Thymus (tissue), 11 donors: ENCODE results near the gene FRMD4A. TPM values are rescaled to one million over a fixed set of nuclear protein-coding genes. Genes with fewer than 3 reads are reported as not detected.
A peak's percentile ranks its signal among the peaks of the same experiment; 100 is the strongest.

Experiments
- DNase-seq, 9 donors: peaks; one replicate each; pipeline ENCODE4 v3.0.0-alpha.2; 2013; ENCODE audit warnings: low spot score in 9 of 9, low read depth in 6 of 9, missing footprints in 1 of 9
- H3K27ac ChIP-seq, 2 donors: one replicate each; pipeline ENCODE4 v1.5.1; 2013; ENCODE audit warnings: control low read depth in 1 of 2, low read depth in 1 of 2, low read length in 1 of 2, mild to moderate bottlenecking in 1 of 2, moderate library complexity in 1 of 2
- H3K27me3 ChIP-seq, 2 donors: one replicate each; pipeline ENCODE4 v1.5.1; 2013; ENCODE audit warnings: low read length in 1 of 2; ENCODE audit not compliant: control insufficient read depth in 2 of 2, insufficient read depth in 1 of 2
- H3K36me3 ChIP-seq, 2 donors: one replicate each; pipeline ENCODE4 v1.5.1; 2013; ENCODE audit warnings: low read length in 1 of 2, mild to moderate bottlenecking in 1 of 2, moderate library complexity in 1 of 2; ENCODE audit not compliant: control insufficient read depth in 2 of 2, insufficient read depth in 2 of 2
- H3K4me1 ChIP-seq, 2 donors: one replicate each; pipeline ENCODE4 v1.5.1; 2013; ENCODE audit warnings: low read length in 2 of 2; ENCODE audit not compliant: control insufficient read depth in 2 of 2, insufficient read depth in 2 of 2
- H3K4me3 ChIP-seq, 2 donors: one replicate each; pipeline ENCODE4 v1.5.1; 2013; ENCODE audit warnings: low read length in 2 of 2, control low read depth in 1 of 2, mild to moderate bottlenecking in 1 of 2
- H3K9me3 ChIP-seq, 2 donors: one replicate each; pipeline ENCODE4 v1.5.1; 2013; ENCODE audit warnings: low read length in 1 of 2, mild to moderate bottlenecking in 1 of 2; ENCODE audit not compliant: control insufficient read depth in 2 of 2, insufficient read depth in 1 of 2
- WGBS: extraction: QIAGEN DNeasy Blood & Tissue Kit; methylation state at CpG from one replicate; pipeline ENCODE4 v1.1.7; 2013; 5-methylcytosine and 5-hydroxymethylcytosine counted together
- polyA plus RNA-seq: library from polyadenylated mRNA; stranded (reverse); fragments of 200-250 nt; gene quantifications from one replicate; pipeline ENCODE4 v1.2.3, GENCODE V29; 2013
- total RNA-seq: library from RNA; stranded (reverse); fragments of 120-200 nt; gene quantifications from one replicate; pipeline ENCODE4 v1.2.4, GENCODE V29; 2013
- donor health status: healthy.

FRMD4A gene
- total and polyA plus RNA-seq, 2 donors: 13.3 to 16.2 TPM

DNA sequence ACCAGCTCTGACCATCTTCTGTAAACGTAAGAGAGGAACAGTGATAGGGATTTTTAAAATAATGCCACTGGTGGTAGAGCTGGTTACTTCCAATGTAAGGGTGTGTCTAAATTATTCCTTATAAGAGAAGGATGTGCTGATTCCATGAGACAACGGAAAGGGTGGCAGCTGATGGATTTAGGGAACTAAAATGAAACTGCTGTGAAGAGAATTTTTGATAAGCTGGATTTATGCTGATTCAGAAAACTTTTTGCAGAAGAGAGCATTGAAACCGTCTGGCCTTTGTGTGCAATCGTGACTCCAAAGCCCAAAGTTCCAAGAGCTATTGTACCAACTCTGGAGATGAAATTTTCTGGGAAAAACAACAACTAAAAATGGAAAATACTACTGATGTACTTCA is 443.0 kb downstream of the FRMD4A start:
- Histone ChIP-seq H3K27ac (no peak overlapping the region), H3K4me1 (peaks cover 0 to 9% of the 10 kb centered on the region in 2 donors), H3K9me3 (peaks cover 0 to 4% of the 10 kb centered on the region in 2 donors), H3K4me3 (no peak overlapping the region), H3K27me3 (peaks cover 30 to 60% of the 10 kb centered on the region in 2 donors), H3K36me3 (no peaks in the 10 kb centered on the region)
- no peak for DNase-seq
- WGBS: 89% methylated on average over 4 of the region's 4 CpGs

DNA sequence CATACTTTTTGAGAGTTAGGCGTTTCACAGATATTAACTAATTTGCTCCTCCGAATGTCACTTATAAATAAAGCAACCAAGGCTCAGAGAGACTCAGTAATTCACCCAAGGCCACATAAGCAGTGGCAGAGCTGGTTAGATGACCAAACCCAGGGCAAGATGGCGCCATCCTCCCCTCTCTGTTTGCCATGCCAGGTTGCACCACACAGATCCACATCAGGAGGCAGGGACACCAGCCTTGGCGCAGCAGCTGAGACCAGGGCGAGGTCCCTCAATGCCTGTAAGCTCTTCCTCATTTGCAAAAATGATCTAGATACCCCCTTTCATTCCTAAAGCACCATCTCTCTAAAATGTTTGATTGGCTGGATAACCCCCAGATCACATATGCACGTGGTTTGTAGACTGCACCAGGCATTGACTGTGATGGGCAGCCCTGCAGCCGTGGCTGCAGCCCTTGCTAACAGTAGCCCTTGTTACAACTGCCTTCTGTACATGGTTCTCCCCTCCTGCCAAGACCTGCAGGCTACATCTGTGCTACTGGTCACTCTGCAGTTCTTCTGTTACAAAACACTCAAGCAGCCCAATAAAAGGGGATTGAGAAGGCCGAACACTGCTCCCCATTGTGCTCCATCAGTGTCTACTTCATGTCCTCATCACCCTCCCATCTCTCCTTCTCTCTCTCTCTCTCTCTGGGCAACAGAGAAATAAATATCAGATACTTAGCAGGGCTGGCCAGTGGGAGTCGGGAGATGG is 445.3 kb downstream of the FRMD4A start:
- no peaks in the 10 kb centered on the region for H3K36me3 ChIP-seq
- H3K4me3 ChIP-seq: no peak overlapping the region
- H3K27me3 ChIP-seq: peaks cover 12 to 49% of the 10 kb centered on the region in 2 donors
- peaks cover 0 to 4% of the 10 kb centered on the region in 2 donors for H3K9me3 ChIP-seq
- H3K4me1 ChIP-seq: peaks cover 0 to 1% of the 10 kb centered on the region in 2 donors
- 96% methylated on average over 9 of the region's 9 CpGs for WGBS
- DNase-seq: no peak
- no peak overlapping the region for H3K27ac ChIP-seq

DNA sequence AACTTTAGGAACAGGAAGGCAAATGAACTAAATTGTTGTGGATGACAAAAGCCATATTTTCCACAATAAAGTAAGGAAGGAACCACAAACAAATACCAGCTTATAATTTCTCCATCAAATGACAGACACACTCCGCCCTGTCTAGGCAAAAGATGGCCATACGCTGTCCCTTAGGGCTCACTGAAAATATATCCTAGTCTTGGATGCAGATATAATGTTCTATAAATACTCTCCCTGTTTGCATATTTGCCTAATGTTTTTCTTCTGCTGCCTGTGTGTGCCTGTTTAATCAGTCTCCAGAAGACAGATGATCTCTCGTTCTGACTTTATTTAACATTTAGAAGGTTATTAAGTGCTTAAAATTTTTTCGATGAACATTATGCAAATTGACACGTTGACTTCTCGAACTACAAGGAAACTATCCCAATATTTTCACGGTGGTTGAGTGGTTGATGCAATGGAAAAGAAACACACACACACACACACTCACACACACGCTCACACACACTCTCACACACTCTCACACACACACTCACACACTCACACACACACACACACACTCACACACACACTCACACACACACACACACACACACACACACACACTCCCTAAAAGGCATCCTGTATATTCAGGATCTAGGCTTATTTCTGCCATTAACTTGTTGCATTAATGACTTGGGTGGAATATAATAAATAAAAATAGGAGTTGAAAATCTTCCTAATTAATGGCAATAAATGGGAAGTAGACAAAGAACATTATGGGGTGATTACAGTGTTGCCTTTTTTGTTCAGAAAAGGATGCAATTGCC is 446.9 kb downstream of the FRMD4A start:
- H3K36me3 ChIP-seq: no peaks in the 10 kb centered on the region
- H3K4me1 ChIP-seq: no peaks in the 10 kb centered on the region
- DNase-seq: no peak
- H3K9me3 ChIP-seq: peaks cover 0 to 4% of the 10 kb centered on the region in 2 donors
- 81% methylated on average over 8 of the region's 8 CpGs for WGBS
- peaks cover 0 to 35% of the 10 kb centered on the region in 2 donors for H3K27me3 ChIP-seq
- H3K27ac ChIP-seq: no peak overlapping the region
- no peak overlapping the region for H3K4me3 ChIP-seq

DNA sequence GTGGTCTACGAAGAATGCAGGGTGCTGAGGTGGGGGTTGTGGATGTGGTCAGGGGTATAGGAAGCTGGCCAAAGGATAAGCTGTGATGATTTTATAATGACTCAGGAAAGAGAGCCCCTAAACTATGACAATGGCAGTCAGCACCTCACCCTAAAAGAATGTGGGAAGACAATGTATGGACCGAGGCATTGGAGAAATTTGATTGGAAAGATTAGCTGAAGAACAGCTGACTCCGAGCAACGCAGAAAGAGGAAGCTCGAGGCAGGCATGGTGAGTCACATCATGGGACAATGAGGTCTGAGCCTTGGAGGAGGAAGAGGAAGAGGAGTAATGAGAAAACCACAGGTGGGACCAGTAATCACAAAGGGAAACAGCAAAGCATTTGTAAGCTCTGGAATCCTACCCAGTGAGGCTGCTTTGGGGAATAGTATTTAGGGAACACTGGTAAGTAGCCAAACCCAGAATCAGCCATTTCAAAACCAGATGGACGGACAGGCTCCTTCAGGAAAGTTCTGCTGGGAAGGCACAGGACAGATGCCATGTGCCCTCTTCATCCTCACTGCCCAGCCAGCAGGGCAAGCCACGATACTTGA is 448.5 kb downstream of the FRMD4A start:
- peak overlapping the region in 1 of 2 donors; percentile 59 for H3K27ac ChIP-seq
- DNase-seq: peak in 1 of 9 donors; percentile 28
- H3K36me3 ChIP-seq: no peaks in the 10 kb centered on the region
- H3K4me3 ChIP-seq: no peak overlapping the region
- WGBS: 17% methylated on average over 7 of the region's 7 CpGs
- H3K4me1 ChIP-seq: no peaks in the 10 kb centered on the region
- H3K9me3 ChIP-seq: peaks cover 0 to 4% of the 10 kb centered on the region in 2 donors
- peaks cover 0 to 24% of the 10 kb centered on the region in 2 donors for H3K27me3 ChIP-seq

DNA sequence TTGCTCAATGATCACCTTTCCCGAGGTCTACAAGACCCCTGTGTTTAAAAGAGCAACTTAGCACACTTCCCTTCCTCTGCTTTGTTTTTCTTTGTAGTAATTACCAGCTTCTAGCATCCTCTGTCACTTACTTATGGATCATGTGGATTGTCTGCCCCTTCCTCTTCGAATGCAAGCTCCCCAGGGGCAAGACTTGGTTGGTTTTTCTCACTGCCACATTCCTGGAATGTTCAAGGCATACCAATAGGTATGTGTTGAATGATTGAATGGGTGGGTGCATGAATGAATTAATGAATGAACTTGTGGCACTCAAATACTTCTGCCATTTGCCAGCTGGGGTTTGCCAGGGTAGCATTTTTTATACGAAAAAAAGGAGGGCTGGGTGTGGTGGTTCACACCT is 450.0 kb downstream of the FRMD4A start:
- Histone ChIP-seq H3K9me3 (peaks cover 0 to 4% of the 10 kb centered on the region in 2 donors), H3K36me3 (no peaks in the 10 kb centered on the region), H3K27ac (no peak overlapping the region), H3K4me3 (no peak overlapping the region), H3K4me1 (no peaks in the 10 kb centered on the region), H3K27me3 (peaks cover 0 to 20% of the 10 kb centered on the region in 2 donors)
- WGBS: 86% methylated on average over 3 of the region's 3 CpGs
- no peak for DNase-seq

DNA sequence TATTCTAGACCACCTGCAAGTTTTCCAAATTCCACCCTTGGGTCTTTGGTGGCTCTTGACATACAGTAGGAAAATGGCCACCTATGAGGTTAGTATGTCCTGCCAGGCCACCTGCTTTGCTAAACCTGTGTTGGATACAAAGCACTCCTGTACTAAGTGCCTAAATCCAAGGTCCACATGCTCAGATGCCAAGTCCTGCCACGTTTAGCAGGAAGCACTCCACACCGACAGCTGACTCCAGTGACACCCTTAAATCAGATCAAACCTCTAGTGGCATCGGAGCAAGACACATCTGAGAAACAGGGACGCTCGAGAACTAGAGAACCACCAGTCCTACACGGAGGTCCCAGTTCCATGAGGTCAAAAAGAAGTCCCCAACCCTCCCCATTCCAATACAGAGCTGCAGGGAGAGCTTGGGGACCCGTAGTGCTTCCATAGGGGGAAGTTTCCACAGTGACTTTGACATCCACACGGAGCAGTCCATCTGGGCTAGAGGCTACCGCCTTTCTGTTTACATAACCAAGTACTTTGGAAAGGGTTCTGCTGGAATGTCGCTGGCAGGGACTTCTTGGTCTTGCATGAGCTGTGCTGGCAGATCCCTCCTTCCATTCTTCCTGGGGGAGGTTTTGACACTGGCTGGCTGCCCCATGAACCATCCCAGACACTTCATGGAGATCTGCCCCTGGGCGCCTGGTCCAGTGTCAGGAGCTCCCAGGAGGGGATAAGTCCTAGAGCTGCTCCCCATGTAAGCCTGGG is 453.4 kb downstream of the FRMD4A start:
- Histone ChIP-seq H3K4me1 (peaks cover 0 to 2% of the 10 kb centered on the region in 2 donors), H3K27me3 (peaks cover 0 to 9% of the 10 kb centered on the region in 2 donors), H3K36me3 (no peaks in the 10 kb centered on the region), H3K9me3 (no peaks in the 10 kb centered on the region), H3K27ac (no peak overlapping the region), H3K4me3 (no peak overlapping the region)
- no peak for DNase-seq
- 85% methylated on average over 11 of the region's 11 CpGs for WGBS

DNA sequence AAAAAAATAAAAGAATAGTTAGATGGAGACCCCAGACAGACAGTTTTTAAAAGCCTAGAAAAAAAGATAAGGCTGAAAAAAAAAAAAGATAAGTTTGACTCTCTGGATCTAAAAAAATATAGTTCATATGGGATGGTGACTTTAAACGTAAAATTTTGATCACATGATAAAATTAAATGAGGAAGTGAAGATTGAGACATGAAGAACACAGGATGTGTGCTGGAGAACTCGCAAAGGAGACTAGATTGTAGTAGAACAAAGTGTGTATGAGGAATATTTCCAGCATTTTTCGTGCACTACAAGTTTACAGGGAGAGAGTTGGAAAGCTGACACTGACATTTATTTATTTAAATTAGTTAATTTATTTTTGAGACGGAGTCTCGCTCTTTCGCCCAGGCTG is 457.5 kb downstream of the FRMD4A start:
- H3K4me1 ChIP-seq: peaks cover 2 to 5% of the 10 kb centered on the region in 2 donors
- H3K9me3 ChIP-seq: no peaks in the 10 kb centered on the region
- no peak for DNase-seq
- WGBS: 48% methylated on average over 6 of the region's 6 CpGs
- peaks cover 0 to 2% of the 10 kb centered on the region in 2 donors for H3K27me3 ChIP-seq
- no peak overlapping the region for H3K4me3 ChIP-seq
- H3K27ac ChIP-seq: no peak overlapping the region
- H3K36me3 ChIP-seq: no peaks in the 10 kb centered on the region

DNA sequence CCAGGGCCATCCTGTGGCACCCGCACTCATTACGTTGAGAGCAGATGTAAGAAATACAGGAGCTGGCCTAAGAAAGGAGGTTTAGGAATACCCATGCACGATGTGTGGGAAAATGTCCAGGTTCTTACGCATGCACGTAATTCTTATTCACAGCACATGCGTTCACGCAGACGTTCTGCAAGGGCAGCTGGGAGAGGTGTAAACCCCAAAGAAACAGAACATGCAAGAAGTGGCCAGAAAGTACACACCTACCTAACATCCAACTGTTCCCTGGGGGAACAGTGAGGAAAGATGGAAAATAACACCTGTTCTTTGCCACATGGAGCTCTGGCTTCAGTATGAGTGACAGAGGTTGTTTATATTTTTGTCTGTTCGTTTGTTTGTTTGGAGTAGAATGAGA is 458.3 kb downstream of the FRMD4A start:
- Histone ChIP-seq H3K36me3 (no peaks in the 10 kb centered on the region), H3K27me3 (peaks cover 0 to 2% of the 10 kb centered on the region in 2 donors), H3K27ac (no peak overlapping the region), H3K4me1 (peaks cover 2 to 5% of the 10 kb centered on the region in 2 donors), H3K9me3 (no peaks in the 10 kb centered on the region), H3K4me3 (no peak overlapping the region)
- 93% methylated on average over 9 of the region's 9 CpGs for WGBS
- DNase-seq: no peak
